Measurements from ENCODE around the gene TCF25.
"Not testable (repeated sequence)": the region's sequence is repeated elsewhere in the genome, so short reads cannot be mapped to it uniquely, and the experiment has no call there.

The TCF25 gene

DNA sequence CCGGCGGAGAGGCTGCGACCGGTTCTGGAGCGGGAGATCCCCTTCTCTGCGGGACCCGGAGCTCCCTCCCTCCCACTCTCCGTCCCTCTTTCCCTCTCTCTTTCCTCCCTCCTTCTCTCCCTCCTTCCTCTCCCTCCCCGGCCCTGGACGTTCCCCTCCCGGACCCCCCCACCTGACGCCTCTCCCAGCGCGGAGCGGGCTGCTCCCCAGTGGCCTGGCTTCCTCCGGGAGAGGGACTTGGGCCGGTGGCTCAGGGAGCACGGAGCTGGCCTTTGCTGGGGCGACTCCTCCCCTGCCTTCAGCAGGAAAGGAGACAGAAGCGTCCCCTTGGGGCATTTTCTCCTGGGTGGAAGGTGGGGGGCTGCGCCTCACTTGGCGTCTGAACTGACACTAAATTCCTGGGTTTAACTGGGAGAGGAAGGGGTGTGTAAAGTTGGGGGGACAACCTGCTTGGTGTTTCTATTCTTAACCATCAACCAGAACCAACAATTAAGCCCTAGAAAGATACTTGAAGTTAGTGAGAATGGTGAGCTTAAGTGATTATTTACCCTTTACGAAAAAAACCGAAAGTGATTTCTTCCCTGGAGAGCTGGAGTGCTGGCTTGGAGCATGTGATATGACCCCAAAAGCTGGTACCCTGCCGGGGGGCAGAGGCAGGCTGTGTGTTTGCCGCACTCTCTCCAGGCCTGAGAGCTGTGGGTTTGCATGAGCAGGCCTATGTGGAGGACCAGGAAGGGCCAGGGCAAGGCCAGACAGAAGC, 44.3 kb upstream of the TCF25 start:
- DNase-seq (ENCODE audit: low spot score) = no peak
- TF ChIP-seq, protein P1, sequence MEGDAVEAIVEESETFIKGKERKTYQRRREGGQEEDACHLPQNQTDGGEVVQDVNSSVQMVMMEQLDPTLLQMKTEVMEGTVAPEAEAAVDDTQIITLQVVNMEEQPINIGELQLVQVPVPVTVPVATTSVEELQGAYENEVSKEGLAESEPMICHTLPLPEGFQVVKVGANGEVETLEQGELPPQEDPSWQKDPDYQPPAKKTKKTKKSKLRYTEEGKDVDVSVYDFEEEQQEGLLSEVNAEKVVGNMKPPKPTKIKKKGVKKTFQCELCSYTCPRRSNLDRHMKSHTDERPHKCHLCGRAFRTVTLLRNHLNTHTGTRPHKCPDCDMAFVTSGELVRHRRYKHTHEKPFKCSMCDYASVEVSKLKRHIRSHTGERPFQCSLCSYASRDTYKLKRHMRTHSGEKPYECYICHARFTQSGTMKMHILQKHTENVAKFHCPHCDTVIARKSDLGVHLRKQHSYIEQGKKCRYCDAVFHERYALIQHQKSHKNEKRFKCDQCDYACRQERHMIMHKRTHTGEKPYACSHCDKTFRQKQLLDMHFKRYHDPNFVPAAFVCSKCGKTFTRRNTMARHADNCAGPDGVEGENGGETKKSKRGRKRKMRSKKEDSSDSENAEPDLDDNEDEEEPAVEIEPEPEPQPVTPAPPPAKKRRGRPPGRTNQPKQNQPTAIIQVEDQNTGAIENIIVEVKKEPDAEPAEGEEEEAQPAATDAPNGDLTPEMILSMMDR (IDR thresholded peaks at IDR 0.05; ENCODE audit: borderline replicate concordance, control extremely low read depth, extremely low read depth, insufficient read depth, missing control alignments) = no peak
- in situ Hi-C loops (cut with MboI; ENCODE audit: low sequenced_read_pairs, unreplicated experiment) = no loop called here

- in situ Hi-C loops (cut with MboI; ENCODE audit: low sequenced_read_pairs, unreplicated experiment) = no loop called here
- no peak for DNase-seq (ENCODE audit: low spot score)
- TF ChIP-seq, protein P1 (IDR thresholded peaks at IDR 0.05; ENCODE audit: borderline replicate concordance, control extremely low read depth, extremely low read depth, insufficient read depth, missing control alignments) = no peak
These were observed 43.6 kb upstream of the TCF25 start for GRCh38 chr16:89829630-89830437.

GRCh38 chr16:89831810-89832328, 41.5 kb upstream of the TCF25 start:
- TF ChIP-seq, protein P1 (IDR thresholded peaks at IDR 0.05; ENCODE audit: borderline replicate concordance, control extremely low read depth, extremely low read depth, insufficient read depth, missing control alignments) = no peak
- in situ Hi-C loops (cut with MboI; ENCODE audit: low sequenced_read_pairs, unreplicated experiment) = no loop called here
- no peak for DNase-seq (ENCODE audit: low spot score)

- in situ Hi-C loops (cut with MboI; ENCODE audit: low sequenced_read_pairs, unreplicated experiment); DNase-seq (ENCODE audit: low spot score): not testable (repeated sequence)
These were observed 39.6 kb upstream of the TCF25 start for GRCh38 chr16:89833664-89834363.

DNA sequence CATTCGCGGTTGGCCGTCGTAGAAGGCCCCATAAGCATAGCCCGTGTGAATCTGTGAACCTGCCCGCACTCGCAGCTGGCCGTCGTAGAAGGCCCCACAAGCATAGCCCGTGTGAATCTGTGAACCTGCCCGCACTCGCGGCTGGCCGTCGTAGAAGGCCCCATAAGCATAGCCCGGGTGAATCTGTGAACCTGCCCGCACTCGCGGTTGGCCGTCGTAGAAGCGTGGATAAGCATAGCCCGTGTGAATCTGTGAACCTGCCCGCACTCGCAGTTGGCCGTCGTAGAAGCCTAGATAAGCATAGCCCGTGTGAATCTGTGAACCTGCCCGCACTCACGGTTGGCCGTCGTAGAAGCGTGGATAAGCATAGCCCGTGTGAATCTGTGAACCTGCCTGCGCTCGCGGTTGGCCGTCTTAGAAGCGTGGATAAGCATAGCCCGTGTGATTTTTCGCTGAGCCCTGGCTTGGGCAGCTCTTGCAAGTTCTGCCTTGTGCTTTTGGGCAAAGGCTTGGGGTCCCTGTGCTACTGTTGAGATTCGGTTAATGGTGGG, 38.5 kb upstream of the TCF25 start:
- in situ Hi-C loops (cut with MboI; ENCODE audit: low sequenced_read_pairs, unreplicated experiment); DNase-seq (ENCODE audit: low spot score): not testable (repeated sequence)

GRCh38 chr16:89836484-89836883, 36.9 kb upstream of the TCF25 start:
- in situ Hi-C loops (cut with MboI; ENCODE audit: low sequenced_read_pairs, unreplicated experiment); DNase-seq (ENCODE audit: low spot score): not testable (repeated sequence)

GRCh38 chr16:89837014-89837546, 36.3 kb upstream of the TCF25 start:
- in situ Hi-C loops (cut with MboI; ENCODE audit: low sequenced_read_pairs, unreplicated experiment) = no loop called here
- no peak for DNase-seq (ENCODE audit: low spot score)
- TF ChIP-seq, protein P1 (IDR thresholded peaks at IDR 0.05; ENCODE audit: borderline replicate concordance, control extremely low read depth, extremely low read depth, insufficient read depth, missing control alignments) = no peak
